GM18951 (cell line): Measurements from ENCODE around the gene NHS.

Experiments used
- POLR2A ChIP-seq: IDR thresholded peaks from 4 replicates; pipeline ENCODE4 v1.6.1; 2011; ENCODE audit warnings: mild to moderate bottlenecking; ENCODE audit not compliant: insufficient read length, insufficient read depth; ENCODE audit errors: extremely low read depth
- in situ Hi-C: fragments of 300-500 bp; cut with MboI; formaldehyde crosslinking; loops from one replicate; pipeline ENCODE4 v1.12.0; 2022; ENCODE audit warnings: low sequenced_read_pairs, mixed read lengths, inconsistent platforms; ENCODE audit not compliant: unreplicated experiment

Gene NHS

GRCh38 chrX:17633546-17633945, 258.5 kb downstream of the NHS start:
- no peak for TF ChIP-seq POLR2A
- in situ Hi-C loops, result no loop called here

GRCh38 chrX:17634542-17635207, 259.7 kb downstream of the NHS start:
- in situ Hi-C loops, result no loop called here
- TF ChIP-seq POLR2A, result no peak

GRCh38 chrX:17635231-17635630, 260.2 kb downstream of the NHS start:
- in situ Hi-C loops, result no loop called here
- no peak for TF ChIP-seq POLR2A

- no peak for TF ChIP-seq POLR2A
- in situ Hi-C loops, result no loop called here
These were observed 262.2 kb downstream of the NHS start for GRCh38 chrX:17637235-17637634.

GRCh38 chrX:17638731-17639130, 263.7 kb downstream of the NHS start:
- in situ Hi-C loops, result no loop called here
- TF ChIP-seq POLR2A, result no peak

- in situ Hi-C loops, result no loop called here
- no peak for TF ChIP-seq POLR2A
These were observed 267.9 kb downstream of the NHS start for GRCh38 chrX:17642891-17643290.

- no peak for TF ChIP-seq POLR2A
- in situ Hi-C loops, result no loop called here
These were observed 268.5 kb downstream of the NHS start for GRCh38 chrX:17643528-17643927.

GRCh38 chrX:17644001-17644400, 269.0 kb downstream of the NHS start:
- TF ChIP-seq POLR2A, result no peak
- in situ Hi-C loops, result no loop called here

GRCh38 chrX:17654116-17654515, 279.1 kb downstream of the NHS start:
- in situ Hi-C loops, result no loop called here
- TF ChIP-seq POLR2A, result no peak

- in situ Hi-C loops, result no loop called here
These were observed 280.4 kb downstream of the NHS start for GRCh38 chrX:17655211-17656034.

GRCh38 chrX:17656035-17656418, 281.0 kb downstream of the NHS start:
- in situ Hi-C loops, result no loop called here
- no peak for TF ChIP-seq POLR2A

More at GRCh38 chrX:17655211-17656034, 280.4 kb downstream of the NHS start:
- TF ChIP-seq POLR2A, result no peak

- TF ChIP-seq POLR2A, result no peak
- in situ Hi-C loops, result no loop called here
These were observed 281.6 kb downstream of the NHS start for GRCh38 chrX:17656556-17656955.

GRCh38 chrX:17662391-17662790, 287.4 kb downstream of the NHS start:
- no peak for TF ChIP-seq POLR2A
- in situ Hi-C loops, result no loop called here

GRCh38 chrX:17668929-17669328, 293.9 kb downstream of the NHS start:
- no peak for TF ChIP-seq POLR2A
- in situ Hi-C loops, result no loop called here
